ENCODE data around the gene DPP7.
A peak's percentile ranks its signal among the peaks of the same experiment; 100 is the strongest.
"Not testable (repeated sequence)": the region's sequence is repeated elsewhere in the genome, so short reads cannot be mapped to it uniquely, and the experiment has no call there.

Gene DPP7

GRCh38 chr9:137134191-137134590 lies 19.7 kb upstream of the DPP7 start:
- FAIRE-seq (no peak), DNase-seq (ENCODE audit: insufficient read length, low spot score) (no peak)

GRCh38 chr9:137130176-137130755 lies 15.7 kb upstream of the DPP7 start:
- peak; percentile 7 for DNase-seq (ENCODE audit: insufficient read length, low spot score)
- no peak for FAIRE-seq

- peak; percentile 68 for FAIRE-seq
- DNase-seq (ENCODE audit: insufficient read length, low spot score): peak; percentile 96
These were observed 15.1 kb upstream of the DPP7 start for GRCh38 chr9:137129456-137130175.

GRCh38 chr9:137128862-137129455 lies 14.4 kb upstream of the DPP7 start:
- DNase-seq (ENCODE audit: insufficient read length, low spot score) (peak; percentile 16), FAIRE-seq (no peak)

- DNase-seq (ENCODE audit: insufficient read length, low spot score): no peak
- peak; percentile 73 for FAIRE-seq
These were observed 13.8 kb upstream of the DPP7 start for GRCh38 chr9:137128158-137128861.

GRCh38 chr9:137127301-137128157 lies 13.0 kb upstream of the DPP7 start:
- DNase-seq (ENCODE audit: insufficient read length, low spot score) (no peak), FAIRE-seq (peak; percentile 76)

GRCh38 chr9:137126786-137127185 lies 12.3 kb upstream of the DPP7 start:
- FAIRE-seq: no peak
- no peak for DNase-seq (ENCODE audit: insufficient read length, low spot score)

GRCh38 chr9:137123952-137124462 lies 9.5 kb upstream of the DPP7 start:
- not testable (repeated sequence) for FAIRE-seq; DNase-seq (ENCODE audit: insufficient read length, low spot score)

GRCh38 chr9:137123468-137123837 lies 8.9 kb upstream of the DPP7 start:
- DNase-seq (ENCODE audit: insufficient read length, low spot score) (no peak), FAIRE-seq (peak; percentile 76)

- DNase-seq (ENCODE audit: insufficient read length, low spot score); FAIRE-seq: not testable (repeated sequence)
These were observed 8.4 kb upstream of the DPP7 start for GRCh38 chr9:137122796-137123467.

GRCh38 chr9:137121927-137122795 lies 7.6 kb upstream of the DPP7 start:
- not testable (repeated sequence) for DNase-seq (ENCODE audit: insufficient read length, low spot score); FAIRE-seq

- not testable (repeated sequence) for FAIRE-seq; DNase-seq (ENCODE audit: insufficient read length, low spot score)
These were observed 3.6 kb upstream of the DPP7 start for GRCh38 chr9:137118092-137118603.

GRCh38 chr9:137117269-137117731 lies 2.8 kb upstream of the DPP7 start:
- no peak for FAIRE-seq
- DNase-seq (ENCODE audit: insufficient read length, low spot score): no peak

- FAIRE-seq (no peak), DNase-seq (ENCODE audit: insufficient read length, low spot score) (no peak)
These were observed 2.2 kb upstream of the DPP7 start for GRCh38 chr9:137116728-137117127.

GRCh38 chr9:137116027-137116507 lies 1.5 kb upstream of the DPP7 start:
- no peak for FAIRE-seq
- DNase-seq (ENCODE audit: insufficient read length, low spot score): no peak

GRCh38 chr9:137115394-137116026 lies 977 bp upstream of the DPP7 start:
- DNase-seq (ENCODE audit: insufficient read length, low spot score): no peak

GRCh38 chr9:137114220-137114612 lies 317 bp downstream of the DPP7 start:
- DNase-seq (ENCODE audit: insufficient read length, low spot score) (no peak), FAIRE-seq (no peak)

More at GRCh38 chr9:137115394-137116026, 977 bp upstream of the DPP7 start:
- FAIRE-seq: no peak
